Activated CD8-positive, alpha-beta memory T cell treated with anti-CD3 and anti-CD28 coated beads for 48 hours (primary cell): Measurements from ENCODE around the gene BANF2.

Experiments
- DNase-seq, 3 experiments: peaks; one replicate each; pipeline ENCODE4 v3.0.0-alpha.2; 2020; ENCODE audit warnings: low read depth in 2 of 3, low spot score in 2 of 3

The BANF2 gene

DNA sequence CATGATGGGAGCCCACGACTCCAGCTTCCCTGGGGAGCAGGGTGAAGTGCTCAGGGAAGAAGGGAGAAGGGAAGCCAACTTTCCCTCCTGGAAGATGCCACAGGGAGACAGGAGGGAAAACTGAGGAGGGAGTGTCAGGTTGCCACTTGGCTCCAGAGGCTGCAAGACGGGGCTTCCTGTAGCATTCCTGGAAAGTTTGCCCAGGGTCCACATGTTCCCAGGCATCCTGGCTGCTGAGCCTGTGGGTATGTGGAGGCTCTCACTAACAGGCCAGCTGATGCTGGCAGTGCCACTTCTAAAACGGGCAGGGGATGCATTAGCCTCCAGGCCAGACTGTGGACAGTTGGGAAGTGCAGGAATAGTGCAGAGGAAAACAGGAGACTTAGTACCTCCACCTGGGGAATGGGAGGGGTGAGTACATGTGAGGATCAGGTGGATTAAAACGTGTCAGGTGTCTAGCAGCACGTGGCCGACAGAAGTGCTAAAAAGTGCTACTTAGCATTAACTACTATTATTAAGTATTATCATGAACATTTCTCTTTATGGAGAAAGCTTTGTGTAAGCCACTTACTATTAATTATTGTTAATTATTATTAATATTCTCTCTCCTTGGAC, 33.2 kb downstream of the BANF2 start:
- DNase-seq = no peak

DNA sequence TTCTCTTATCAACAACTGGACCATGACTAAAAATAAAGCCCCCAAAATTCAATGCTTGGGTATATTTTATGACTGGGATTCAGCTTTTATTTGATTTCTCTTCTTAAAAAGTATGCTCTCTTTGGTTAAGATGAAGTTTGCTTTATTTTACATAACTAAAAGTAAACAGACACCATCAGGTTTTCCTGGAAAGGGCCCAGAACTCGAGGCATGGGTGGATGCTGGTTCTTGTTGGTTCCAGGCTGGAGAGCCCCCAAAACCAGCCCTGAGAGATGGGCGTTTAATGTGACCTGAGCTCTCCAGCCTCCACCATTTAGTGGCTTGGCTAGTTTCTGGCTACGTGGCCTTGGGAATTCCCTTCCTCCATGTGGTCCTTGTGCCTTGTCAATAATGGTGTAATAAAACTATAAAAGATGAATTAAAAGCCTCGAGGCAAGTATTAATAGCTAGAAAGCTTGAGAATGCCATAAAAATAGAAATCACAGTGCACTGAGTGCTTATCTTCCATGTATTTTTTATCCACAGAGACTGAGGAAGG, 34.1 kb downstream of the BANF2 start:
- DNase-seq = no peak

DNA sequence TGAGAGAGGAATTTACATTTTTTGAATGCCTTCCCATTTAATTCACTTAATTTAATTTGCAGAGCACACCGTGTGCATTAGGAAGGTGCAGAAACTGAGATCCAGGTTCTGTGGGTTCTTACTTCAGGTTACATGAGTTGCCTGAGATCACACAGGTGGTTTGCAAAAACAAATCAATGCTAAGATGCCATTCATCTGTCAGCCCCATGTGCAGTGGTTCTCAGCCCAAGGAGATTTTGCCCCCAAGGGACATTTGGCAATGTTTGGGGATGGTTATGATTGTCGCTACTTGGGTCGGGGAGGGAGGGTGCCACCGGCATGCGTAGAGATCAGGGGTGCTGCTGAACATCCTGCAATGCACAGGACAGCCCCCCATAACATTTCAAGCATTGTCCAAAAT, 34.6 kb downstream of the BANF2 start:
- DNase-seq = no peak

GRCh38 chr20:17735206-17735804, 35.5 kb downstream of the BANF2 start:
- no peak for DNase-seq

DNA sequence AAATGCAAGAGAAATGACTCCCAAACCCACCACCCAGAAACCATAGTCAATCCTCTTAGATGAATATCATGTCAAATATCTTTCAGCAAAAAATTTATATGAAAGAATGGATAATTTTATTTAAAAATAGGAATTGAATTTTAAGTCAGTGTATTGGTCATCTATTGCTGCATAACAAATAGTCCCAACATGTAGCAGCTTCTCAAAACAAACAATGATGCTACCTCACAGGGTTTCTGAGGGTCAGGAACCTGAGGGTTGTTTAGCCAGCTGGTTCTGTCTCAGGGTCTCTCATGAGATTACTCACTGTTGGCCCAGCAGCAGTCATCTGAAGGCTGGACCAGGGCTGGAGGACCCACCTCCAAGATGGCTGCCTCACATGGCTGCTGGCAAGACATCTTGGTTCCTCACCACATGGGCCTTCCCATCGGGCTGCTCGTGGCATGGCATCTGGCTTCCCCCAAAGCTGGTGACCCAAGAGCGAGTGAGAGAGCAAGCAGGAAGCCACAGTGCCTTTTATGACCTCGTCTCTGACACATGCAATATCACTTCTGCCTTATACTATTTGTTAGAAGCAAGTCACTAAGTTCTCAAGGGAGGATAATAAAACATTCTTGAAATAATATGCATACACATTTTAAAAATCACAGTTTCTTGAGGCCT, 36.3 kb downstream of the BANF2 start:
- DNase-seq = no peak

DNA sequence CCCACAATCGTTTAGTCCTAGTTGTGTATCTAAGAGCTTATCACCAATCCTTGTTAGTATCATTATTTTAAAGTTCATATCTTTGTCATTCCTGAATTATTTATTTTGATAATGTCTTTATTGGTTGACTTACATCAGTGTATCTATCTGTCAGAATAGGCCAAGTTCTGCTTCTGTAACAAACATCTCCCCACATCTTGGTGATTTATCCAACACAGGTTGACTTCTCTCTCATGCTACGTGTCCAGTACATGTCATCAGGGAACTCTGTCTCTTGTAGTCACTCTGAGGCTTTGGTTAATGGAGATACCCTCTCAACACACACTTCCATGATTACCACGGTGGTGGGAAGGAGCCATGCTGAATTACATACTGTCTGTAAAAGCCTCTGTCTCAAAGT, 38.4 kb downstream of the BANF2 start:
- DNase-seq = no peak

- DNase-seq = no peak
Measured at GRCh38 chr20:17741220-17741619, 41.5 kb downstream of the BANF2 start.

GRCh38 chr20:17742731-17743130, 43.0 kb downstream of the BANF2 start:
- no peak for DNase-seq

- DNase-seq = no peak
Measured at GRCh38 chr20:17743677-17744076, 43.9 kb downstream of the BANF2 start.

GRCh38 chr20:17747431-17747846, 47.7 kb downstream of the BANF2 start:
- DNase-seq = no peak

DNA sequence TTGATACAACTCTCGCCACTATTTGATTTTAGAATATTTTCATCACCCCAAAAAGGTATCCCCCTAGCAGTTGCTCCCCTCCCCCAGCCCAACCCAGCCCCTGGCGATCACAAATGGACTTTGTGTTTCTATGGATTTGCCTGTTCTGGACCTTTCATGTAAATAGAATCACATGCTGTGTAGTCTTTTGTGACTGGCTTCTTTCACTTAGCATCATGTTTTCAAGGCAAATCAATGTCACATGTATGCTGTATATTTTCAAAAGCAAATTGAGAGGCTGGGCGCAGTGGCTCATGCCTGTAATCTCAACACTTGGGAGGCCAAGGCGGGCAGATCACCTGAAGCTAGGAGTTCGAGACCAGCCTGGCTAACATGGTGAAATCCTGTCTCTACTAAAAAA, 48.5 kb downstream of the BANF2 start:
- DNase-seq = no peak

GRCh38 chr20:17749626-17749977, 49.8 kb downstream of the BANF2 start:
- DNase-seq = no peak

DNA sequence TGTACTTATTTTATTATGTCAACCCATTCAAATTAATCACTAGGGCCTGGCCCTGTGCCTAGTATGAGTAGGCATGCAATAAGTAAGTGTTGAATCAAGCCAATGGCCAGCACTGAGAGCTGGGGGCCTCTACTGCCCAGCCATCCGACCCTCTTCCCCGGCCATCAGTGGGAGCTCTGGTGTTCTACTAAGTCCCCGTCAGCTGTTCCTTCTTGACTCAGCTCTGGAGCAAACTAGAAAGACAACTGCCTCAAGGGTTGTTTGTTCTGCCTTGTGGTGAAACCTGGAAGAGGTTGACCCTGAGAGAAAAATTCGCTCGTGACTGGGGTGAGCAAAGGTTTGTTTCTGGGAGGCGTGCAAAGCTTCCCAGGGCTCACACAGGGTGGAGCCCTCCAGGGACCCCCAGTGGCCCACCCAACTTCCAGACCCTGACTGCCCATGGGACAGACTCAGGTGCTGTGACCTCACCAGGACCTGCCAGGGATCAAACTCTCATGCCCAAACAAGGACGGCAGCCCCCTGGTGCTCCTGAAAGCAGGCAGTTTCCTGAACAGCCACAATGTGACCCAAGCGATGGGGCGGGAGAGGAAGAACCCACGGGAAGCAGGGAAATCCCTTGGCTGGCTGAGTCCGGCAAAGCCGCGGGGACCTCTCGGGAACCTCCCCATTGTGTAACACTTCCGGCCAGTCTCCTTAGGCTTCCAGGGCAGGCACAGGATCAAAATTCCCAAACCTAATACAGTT, 50.4 kb downstream of the BANF2 start:
- DNase-seq = no peak

- DNase-seq = no peak
Measured at GRCh38 chr20:17750722-17751045, 50.9 kb downstream of the BANF2 start.

DNA sequence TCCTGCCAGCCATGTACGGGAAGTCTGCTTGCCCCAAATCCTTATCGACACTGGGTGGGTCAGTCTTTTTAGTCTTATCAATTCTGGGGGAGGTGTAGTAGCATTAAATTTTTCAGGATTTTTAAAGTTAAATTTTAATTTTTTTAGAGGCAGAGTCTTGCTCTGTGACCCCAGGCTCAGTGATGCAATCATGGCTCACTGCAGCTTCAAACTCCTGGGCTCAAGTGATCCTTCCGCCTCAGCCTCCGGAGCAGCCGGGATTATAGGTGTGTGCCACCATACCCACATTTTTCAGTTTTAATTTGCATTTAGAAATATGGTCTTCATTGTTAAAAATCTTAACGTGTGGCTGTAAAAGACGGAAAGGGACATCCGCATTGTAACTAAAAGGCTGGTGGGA, 51.9 kb downstream of the BANF2 start:
- no peak for DNase-seq

GRCh38 chr20:17752459-17752858, 52.7 kb downstream of the BANF2 start:
- no peak for DNase-seq

DNA sequence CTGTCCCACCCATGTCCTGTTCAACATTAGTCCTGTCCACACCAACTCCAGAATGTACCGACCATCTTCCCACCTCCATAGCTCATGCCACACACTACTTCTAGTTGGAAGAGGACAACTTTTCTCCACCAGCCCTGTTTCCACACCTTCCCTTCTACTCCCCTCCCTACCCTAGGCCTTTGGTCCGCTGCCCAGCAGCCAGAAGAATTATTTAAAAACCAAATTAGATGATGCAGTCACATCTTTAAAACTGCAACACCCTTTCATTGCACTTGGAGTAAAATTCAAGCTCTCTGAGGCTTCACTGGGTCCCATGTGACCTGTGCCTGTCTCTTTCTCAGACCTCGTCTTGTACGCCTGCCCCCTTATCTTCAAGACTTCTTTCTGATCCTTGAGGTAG, 53.8 kb downstream of the BANF2 start:
- no peak for DNase-seq

DNA sequence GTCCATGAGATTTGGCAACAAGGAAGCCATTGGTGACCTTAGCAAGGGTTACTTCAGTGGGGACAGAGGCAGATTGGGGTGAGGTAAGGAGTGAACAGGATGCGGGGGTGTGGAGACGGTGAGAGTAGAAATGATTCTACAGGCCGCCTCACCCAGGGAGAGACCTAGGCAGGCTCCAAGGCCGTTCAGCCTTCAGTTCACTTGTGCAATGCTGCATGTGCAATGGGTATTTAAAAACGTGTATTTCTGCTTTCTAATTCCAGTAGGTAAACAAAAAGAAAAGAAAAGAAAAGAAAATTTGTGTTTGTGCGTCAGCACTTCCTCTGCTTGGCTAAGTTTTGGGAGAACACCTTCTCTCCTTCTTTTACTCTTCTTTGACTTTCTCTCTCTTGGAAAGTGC, 56.8 kb downstream of the BANF2 start:
- no peak for DNase-seq

DNA sequence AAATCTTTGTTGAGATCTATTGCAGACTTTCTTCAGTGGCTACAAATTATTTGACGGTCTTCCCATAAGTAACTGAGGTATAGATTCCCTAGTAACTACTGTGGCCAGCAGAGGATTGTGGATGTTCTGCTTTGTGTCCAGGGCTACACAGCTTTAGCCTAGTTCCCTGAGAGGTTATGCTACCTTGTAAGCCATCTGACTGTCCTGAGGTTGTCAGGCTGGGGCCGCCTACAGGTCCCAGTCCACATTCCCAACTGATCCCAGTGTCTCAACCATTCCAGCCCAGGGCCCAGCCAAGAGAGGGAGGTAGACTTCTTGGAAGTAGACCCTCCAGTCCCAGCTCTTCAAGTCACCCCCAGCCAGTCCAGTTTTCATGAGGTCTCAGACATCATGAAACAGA, 57.7 kb downstream of the BANF2 start:
- no peak for DNase-seq

DNA sequence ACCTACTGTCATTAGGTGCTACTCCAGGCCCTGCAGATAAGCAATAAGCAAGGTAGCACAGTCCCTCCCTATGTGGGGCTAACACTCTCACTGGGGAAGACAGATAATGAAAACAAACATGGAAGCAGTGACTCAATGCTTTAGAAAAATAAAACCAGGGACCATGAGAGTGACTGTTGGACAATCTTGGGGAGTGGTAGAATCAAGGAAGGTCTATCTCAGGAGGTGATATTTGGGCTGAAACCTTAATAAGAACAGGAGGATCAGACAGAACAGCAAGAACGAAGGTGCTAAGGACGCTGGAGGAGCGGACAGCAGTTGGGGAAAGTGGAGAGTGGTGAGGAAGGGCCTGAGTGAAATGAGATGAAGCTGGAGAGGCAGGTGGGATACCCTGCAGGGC, 58.2 kb downstream of the BANF2 start:
- no peak for DNase-seq

DNA sequence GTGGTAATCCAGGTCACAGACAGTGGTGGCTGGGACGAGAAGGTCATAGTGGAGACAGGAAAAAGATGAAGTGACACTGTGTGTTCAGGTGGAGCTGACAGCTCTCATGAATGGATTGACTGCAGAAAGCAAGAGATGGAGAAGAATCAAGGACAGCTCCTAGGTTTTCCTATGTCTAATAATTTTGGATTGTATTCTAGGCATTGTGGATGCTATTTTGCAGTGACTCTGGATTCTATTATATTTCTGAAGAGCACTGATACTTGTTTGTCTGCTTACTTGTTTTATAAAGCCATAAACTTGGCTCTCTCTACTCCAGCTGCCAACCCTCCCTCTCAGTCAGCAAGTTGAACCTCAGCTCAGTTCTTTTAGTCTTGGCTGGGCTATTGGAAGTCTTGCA, 58.7 kb downstream of the BANF2 start:
- no peak for DNase-seq

- DNase-seq = no peak
Measured at GRCh38 chr20:17759449-17759848, 59.7 kb downstream of the BANF2 start.
